Mammary epithelial cell (primary cell): ENCODE results near the gene RAI1.

Experiments
- EZH2 ChIP-seq: IDR thresholded peaks from 2 replicates; pipeline ENCODE4 v1.6.1; 2012; ENCODE audit warnings: low read length, inconsistent platforms, borderline replicate concordance
- TF ChIP-seq, protein P1 (sequence below), 2 donors: IDR thresholded peaks in 1 of 2; conservative IDR thresholded peaks in 1 of 2; 2 replicates each; pipeline ENCODE4 v1.5.1; 2011 to 2012; ENCODE audit warnings: inconsistent platforms in 2 of 2, low read length in 2 of 2, mild to moderate bottlenecking in 2 of 2, control low read depth in 1 of 2, low read depth in 1 of 2; ENCODE audit not compliant: insufficient read depth in 1 of 2; ENCODE audit errors: extremely low read depth in 1 of 2

DNA sequence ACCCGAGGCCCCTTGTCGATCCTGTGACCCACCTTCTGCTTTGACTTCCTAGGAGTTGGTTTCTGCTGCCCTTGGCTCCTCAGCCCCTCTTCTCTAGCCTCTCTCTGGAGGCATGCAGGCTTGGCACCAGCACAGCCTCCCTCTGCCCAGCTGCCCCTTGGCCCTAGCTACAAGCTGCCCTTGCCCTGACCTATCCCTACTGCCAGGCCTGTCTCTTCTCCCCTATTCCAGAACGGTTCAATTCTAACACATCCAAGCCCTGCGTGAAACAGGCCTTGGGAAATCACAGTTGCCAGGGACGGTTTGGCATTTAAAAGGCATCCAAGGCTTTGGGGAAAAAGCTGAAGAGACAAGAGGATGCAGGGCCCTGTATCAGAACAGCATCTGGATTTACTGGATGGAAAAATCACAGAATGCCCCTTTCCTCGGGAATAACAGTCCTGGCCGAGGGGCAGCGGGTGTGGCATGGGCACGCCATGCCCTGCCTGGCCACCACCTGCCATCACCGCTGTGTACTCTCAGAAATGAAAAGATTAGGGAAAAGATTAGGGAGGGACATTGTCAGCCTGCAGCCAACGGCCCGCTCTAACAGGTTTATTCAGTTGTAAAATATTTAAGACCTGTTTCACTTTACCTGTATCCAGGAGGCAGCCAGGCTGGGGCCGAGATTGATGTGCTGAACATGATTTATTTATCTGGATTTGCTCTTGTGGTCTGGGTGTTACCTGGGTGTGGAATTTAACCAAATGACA is 15.8 kb downstream of the RAI1 start:
- TF ChIP-seq, protein P1, sequence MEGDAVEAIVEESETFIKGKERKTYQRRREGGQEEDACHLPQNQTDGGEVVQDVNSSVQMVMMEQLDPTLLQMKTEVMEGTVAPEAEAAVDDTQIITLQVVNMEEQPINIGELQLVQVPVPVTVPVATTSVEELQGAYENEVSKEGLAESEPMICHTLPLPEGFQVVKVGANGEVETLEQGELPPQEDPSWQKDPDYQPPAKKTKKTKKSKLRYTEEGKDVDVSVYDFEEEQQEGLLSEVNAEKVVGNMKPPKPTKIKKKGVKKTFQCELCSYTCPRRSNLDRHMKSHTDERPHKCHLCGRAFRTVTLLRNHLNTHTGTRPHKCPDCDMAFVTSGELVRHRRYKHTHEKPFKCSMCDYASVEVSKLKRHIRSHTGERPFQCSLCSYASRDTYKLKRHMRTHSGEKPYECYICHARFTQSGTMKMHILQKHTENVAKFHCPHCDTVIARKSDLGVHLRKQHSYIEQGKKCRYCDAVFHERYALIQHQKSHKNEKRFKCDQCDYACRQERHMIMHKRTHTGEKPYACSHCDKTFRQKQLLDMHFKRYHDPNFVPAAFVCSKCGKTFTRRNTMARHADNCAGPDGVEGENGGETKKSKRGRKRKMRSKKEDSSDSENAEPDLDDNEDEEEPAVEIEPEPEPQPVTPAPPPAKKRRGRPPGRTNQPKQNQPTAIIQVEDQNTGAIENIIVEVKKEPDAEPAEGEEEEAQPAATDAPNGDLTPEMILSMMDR (conservative IDR thresholded peaks at IDR 0.05 in 1 of 2, IDR thresholded peaks at IDR 0.05 in 1 of 2; ENCODE audit: extremely low read depth in 1 of 2, insufficient read depth in 1 of 2, low read depth in 1 of 2, low read length in 2 of 2) = no peak
- TF ChIP-seq EZH2 = no peak
